Measurements from ENCODE around the gene LCE1B.
A peak's percentile ranks its signal among the peaks of the same experiment; 100 is the strongest.

LCE1B gene

DNA sequence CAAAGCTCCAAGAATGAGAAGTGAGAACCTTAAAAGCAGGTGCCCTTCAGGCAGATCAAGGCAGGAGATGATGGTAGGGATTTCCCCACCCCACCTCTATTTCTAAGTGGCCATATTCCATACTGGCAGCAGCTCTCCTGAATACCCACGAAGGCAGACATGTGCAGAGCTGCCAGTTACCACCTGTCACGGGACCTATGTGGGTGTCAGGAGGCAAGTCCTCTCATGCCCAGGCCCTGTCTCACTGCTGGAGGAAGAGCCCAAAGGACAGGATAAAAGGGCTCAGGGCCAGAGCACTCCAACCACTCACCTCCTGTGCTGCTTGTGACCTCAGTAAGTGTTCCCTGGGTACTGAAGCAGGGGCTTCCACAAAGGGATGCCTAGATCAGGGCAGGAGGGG is 721 bp upstream of the LCE1B start:
- peak; percentile 13 for DNase-seq (ENCODE audit: low spot score)
- no peak overlapping the region for H3K27ac ChIP-seq
- ChIA-PET POLR2A (ENCODE audit: low non-redundant PET) (no interaction called here), CTCF (no interaction called here)
- no peak for TF ChIP-seq CTCF (conservative IDR thresholded peaks at IDR 0.05; ENCODE audit: low read depth)

DNA sequence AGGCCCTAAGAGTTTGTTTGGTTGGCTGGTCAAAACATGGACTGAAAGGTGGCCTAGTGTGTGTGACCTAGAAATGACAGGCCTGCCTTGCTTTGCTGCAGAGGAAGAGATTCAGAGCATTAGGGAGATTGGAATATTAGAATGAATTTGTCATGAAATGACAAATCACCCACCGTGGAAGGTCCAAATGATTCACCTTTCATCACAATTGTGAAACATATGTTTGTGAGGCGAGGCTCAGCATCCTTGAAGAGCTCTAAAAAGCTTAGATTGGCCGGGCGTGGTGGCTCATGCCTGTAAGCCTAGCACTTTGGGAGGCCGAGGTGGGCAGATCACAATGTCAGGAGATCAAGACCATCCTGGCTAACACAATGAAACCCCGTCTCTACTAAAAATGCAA is 5.5 kb downstream of the LCE1B start:
- CTCF ChIA-PET, result no interaction called here
- POLR2A ChIA-PET (ENCODE audit: low non-redundant PET), result no interaction called here
- peak; percentile 18 for DNase-seq (ENCODE audit: low spot score)
- no peak overlapping the region for H3K27ac ChIP-seq
- no peak for TF ChIP-seq CTCF (conservative IDR thresholded peaks at IDR 0.05; ENCODE audit: low read depth)

DNA sequence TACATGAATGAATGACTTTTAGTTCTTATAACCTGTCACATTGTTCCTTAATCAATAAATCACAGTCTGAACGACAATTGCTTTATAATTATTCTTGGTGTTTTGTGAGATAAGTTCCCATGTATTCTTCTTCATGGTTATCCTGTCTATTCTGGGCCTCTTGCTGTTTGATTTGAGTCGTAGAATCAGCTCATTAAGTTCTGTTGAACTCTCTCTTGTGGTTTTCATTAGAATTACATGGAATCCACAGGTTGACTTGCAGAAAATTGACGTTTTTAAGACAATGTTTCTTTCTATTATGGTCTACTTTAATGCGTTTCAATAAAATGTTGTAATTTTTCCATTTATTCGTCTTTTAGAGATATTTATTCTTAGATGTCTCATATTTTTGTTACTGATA is 11.5 kb downstream of the LCE1B start:
- CTCF ChIA-PET, result no interaction called here
- no peak for TF ChIP-seq CTCF (conservative IDR thresholded peaks at IDR 0.05; ENCODE audit: low read depth)
- POLR2A ChIA-PET (ENCODE audit: low non-redundant PET), result no interaction called here
- H3K27ac ChIP-seq, result no peak overlapping the region
- no peak for DNase-seq (ENCODE audit: low spot score)

DNA sequence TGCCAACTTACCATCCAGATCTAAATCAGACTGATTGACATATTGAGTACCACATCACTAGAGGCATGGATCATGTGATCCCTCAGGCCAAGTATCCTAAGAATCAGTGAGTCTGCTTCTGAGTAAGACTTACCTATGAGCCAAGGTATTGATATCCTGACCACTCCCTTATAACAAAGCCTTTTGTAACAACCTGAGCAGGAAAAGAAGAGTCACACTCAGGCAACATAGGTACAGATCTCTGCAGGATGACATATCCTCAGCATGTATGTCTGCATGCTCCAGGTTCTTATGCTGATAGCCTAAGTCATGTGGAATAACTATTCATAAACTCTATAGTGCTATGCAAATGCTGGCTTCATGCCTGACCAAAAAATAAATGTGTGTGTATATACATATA is 13.2 kb downstream of the LCE1B start:
- H3K27ac ChIP-seq, result no peak overlapping the region
- ChIA-PET CTCF (interaction anchor here (0.7 kb wide), 1 partner anchor 115 kb away, joined by 3 read pairs; no protein-coding TSS in a partner anchor), POLR2A (ENCODE audit: low non-redundant PET) (no interaction called here)
- no peak for DNase-seq (ENCODE audit: low spot score)
- no peak for TF ChIP-seq CTCF (conservative IDR thresholded peaks at IDR 0.05; ENCODE audit: low read depth)

GRCh38 chr1:152827173-152827572 is 15.4 kb downstream of the LCE1B start, which contains the start of gene LCE1A:
Gene LCE1A (plus strand): TSS chr1:152827473. CDS start chr1:152827473, 0 bp downstream.
- DNase-seq (ENCODE audit: low spot score), result no peak
- no peak within 1 kb of the TSS for H3K27ac ChIP-seq
- CTCF ChIA-PET, result no interaction called here
- no peak for TF ChIP-seq CTCF (conservative IDR thresholded peaks at IDR 0.05; ENCODE audit: low read depth)
- POLR2A ChIA-PET (ENCODE audit: low non-redundant PET), result no interaction called here

GRCh38 chr1:152836870-152837269 is 25.1 kb downstream of the LCE1B start:
- TF ChIP-seq CTCF (conservative IDR thresholded peaks at IDR 0.05; ENCODE audit: low read depth), result no peak
- ChIA-PET POLR2A (ENCODE audit: low non-redundant PET) (no interaction called here), CTCF (interaction anchor here (0.6 kb wide), 1 partner anchor 1195 kb away, joined by 3 read pairs; no protein-coding TSS in a partner anchor)
- H3K27ac ChIP-seq, result no peak overlapping the region
- no peak for DNase-seq (ENCODE audit: low spot score)

DNA sequence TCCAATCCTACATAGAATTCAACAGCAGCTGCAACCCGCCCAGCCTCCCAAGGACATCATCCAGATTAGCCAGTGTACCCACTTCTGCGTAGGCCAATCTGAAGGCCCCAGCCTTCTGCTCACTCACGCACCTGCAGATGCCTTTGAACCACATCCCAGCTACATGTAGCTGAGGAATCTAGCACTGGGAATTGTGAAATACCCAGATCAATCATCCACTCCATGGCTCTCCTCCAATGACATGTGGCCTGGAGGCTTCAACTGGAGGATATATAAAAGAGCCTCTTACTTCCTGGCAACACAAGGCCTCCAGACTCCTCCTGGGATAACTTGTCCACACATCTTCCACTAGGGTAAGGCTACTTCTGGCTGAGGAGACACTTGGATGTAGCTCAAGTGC is 30.8 kb downstream of the LCE1B start, which contains the start of gene LCE6A:
LCE6A (plus strand) TSS at position 301 of the 400 bp plus-strand sequence. CDS start 665 bp downstream, outside the sequence.
- no peak within 1 kb of the TSS for H3K27ac ChIP-seq
- DNase-seq (ENCODE audit: low spot score), result no peak
- ChIA-PET CTCF (interaction anchor here (0.6 kb wide), 2 partner anchors 14 to 189 kb away, joined by 3 to 4 read pairs; no protein-coding TSS in a partner anchor), POLR2A (ENCODE audit: low non-redundant PET) (no interaction called here)
- no peak for TF ChIP-seq CTCF (conservative IDR thresholded peaks at IDR 0.05; ENCODE audit: low read depth)
